ENCODE data around the gene PSMA7. TPM values are rescaled to one million over a fixed set of nuclear protein-coding genes. Genes with fewer than 3 reads are reported as not detected.

PSMA7 gene
- total and polyA plus RNA-seq, 11 donors: 172 to 472 (median 233) TPM

DNA sequence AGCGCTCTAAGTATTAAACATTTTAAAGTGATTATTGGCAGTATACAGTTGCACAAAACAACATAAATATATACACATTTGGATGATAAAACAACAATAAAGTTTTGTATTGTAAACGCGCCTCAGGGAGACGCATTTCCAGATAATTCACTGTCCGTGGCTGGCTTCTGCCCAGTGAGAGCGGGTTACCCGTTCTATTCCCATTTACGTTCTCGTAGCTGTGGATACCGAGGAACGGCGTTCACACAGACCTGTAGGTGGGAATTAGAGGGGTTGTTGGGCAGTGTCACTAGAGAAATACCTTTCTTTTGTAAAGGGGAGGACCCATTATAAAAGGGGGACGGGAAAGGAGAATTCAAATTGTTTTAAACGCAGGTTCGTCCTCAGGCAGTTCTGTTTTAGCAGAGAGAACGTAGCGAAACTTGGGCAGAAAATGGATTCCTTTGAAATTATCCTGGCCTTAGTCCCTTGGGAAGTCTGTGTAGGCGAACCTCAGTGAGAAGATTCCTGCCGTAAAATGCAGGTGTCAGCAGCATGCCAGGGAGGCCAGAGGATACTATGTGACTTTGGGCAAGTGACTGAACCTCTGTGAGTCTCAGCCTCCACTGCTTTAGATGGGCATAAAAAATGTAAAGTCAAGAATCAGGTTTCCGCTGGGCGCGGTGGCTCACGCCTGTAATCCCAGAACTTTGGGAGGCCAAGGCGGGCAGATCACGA, 40.4 kb upstream of the PSMA7 start:
- 30 to 32% (median 32%) methylated on average over 25 of the region's 25 CpGs for WGBS, 4 donors
- peak in 1 of 5 donors; percentile 11 for DNase-seq

DNA sequence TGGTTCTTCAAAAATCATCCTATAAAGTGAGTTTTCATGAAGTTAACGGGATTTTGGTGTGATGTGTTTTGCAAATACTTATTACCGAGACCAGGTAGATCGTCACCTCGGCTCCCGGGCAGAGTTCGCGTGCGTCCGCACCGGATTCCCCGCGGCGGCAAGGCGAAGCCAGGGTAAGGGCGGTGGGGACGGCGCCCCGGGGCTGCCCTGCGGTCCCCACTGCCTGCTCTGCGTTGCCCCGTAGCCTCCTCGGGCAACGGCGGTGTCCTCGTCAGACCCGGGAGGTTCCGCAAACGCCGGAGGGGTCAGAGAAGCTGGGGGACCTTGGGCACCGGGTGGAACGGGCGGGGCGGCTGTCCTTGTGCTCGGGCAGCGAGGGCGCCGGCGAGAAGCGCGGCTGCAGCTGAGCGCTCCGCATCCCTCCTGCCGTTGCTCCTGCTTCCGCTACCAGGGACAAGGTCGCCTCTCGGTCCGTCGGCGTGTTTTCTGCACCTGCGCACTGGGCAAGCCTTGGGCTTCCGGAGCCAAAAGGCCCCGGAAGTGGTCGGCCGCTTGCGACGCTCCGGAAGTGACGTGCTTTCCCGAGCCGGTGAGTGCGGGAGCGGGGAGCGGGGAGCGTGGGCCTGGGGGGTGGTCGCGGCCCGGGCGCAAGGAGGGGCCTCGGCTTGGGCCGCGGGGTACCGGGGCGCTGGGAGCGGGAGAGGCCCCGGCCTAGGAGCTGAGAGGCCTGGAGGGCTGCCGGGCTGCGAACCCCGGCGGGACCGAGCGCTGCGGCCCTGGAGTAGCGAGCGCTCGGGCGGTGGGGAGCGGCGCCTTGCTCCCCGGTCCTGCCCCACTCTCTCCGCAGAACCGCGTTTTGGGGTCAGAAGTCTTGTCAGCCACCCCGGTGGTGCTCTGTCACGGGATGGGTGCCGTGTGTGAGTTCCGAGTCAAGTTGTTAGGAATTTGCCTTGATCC, 39.6 kb upstream of the PSMA7 start, which contains the start of gene MTG2:
MTG2 (plus strand) TSS at position 560 of the 957 bp plus-strand sequence. CDS start 10,393 bp downstream, outside the sequence.
- peak within 1 kb of the TSS; percentile 78 to 99 (median 93) for H3K27ac ChIP-seq
- no peaks in the 10 kb centered on the region for H3K9me3 ChIP-seq
- TF ChIP-seq POLR2A (IDR thresholded peaks at IDR 0.05): peak in 1 of 2 donors; percentile 93
- TF ChIP-seq, protein P1, sequence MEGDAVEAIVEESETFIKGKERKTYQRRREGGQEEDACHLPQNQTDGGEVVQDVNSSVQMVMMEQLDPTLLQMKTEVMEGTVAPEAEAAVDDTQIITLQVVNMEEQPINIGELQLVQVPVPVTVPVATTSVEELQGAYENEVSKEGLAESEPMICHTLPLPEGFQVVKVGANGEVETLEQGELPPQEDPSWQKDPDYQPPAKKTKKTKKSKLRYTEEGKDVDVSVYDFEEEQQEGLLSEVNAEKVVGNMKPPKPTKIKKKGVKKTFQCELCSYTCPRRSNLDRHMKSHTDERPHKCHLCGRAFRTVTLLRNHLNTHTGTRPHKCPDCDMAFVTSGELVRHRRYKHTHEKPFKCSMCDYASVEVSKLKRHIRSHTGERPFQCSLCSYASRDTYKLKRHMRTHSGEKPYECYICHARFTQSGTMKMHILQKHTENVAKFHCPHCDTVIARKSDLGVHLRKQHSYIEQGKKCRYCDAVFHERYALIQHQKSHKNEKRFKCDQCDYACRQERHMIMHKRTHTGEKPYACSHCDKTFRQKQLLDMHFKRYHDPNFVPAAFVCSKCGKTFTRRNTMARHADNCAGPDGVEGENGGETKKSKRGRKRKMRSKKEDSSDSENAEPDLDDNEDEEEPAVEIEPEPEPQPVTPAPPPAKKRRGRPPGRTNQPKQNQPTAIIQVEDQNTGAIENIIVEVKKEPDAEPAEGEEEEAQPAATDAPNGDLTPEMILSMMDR (IDR thresholded peaks at IDR 0.05): peak in 3 of 12 donors; percentile 4 to 14 (median 7)
- H3K27me3 ChIP-seq: no peaks in the 10 kb centered on the region
- peak within 1 kb of the TSS; percentile 77 to 99 (median 96) for H3K4me3 ChIP-seq
- WGBS, 4 donors: 0 to 1% (median 0%) methylated on average over 51 to 96 of the region's 96 CpGs
- DNase-seq (peak; percentile 95 to 98 (median 97)), ATAC-seq (peak; percentile 94 to 98 (median 98))
- H3K36me3 ChIP-seq: peaks cover 0 to 24% (median 15%) of the 10 kb centered on the region in 9 donors
- intact Hi-C loops (cut with DNase I): loop anchor here in 5 of 10 donors (5.0 to 10.0 kb wide), 5 partner anchors 35 to 202 kb away; partner anchors contain the start of genes OSBPL2 (in 3 of the 5) and RPS21 (in 2 of the 5)
- peaks cover 8 to 34% (median 27%) of the 10 kb centered on the region in 12 donors for H3K4me1 ChIP-seq

More for the DNA sequence above, 40.4 kb upstream of the PSMA7 start:
- H3K9me3 ChIP-seq: no peaks in the 10 kb centered on the region
- no peak for ATAC-seq
- H3K27me3 ChIP-seq: no peaks in the 10 kb centered on the region
- H3K27ac ChIP-seq: peak overlapping the region; percentile 78 to 99 (median 93)
- peaks cover 0 to 24% (median 16%) of the 10 kb centered on the region in 9 donors for H3K36me3 ChIP-seq
- H3K4me3 ChIP-seq: peak overlapping the region; percentile 77 to 99 (median 96)
- peaks cover 8 to 36% (median 28%) of the 10 kb centered on the region in 12 donors for H3K4me1 ChIP-seq
- TF ChIP-seq, protein P1 (IDR thresholded peaks at IDR 0.05): no peak
- TF ChIP-seq POLR2A (IDR thresholded peaks at IDR 0.05): no peak
- intact Hi-C loops (cut with DNase I): loop anchor here in 5 of 10 donors (5.0 to 10.0 kb wide), 5 partner anchors 36 to 201 kb away; partner anchors contain the start of genes OSBPL2 (in 3 of the 5) and RPS21 (in 2 of the 5)

DNA sequence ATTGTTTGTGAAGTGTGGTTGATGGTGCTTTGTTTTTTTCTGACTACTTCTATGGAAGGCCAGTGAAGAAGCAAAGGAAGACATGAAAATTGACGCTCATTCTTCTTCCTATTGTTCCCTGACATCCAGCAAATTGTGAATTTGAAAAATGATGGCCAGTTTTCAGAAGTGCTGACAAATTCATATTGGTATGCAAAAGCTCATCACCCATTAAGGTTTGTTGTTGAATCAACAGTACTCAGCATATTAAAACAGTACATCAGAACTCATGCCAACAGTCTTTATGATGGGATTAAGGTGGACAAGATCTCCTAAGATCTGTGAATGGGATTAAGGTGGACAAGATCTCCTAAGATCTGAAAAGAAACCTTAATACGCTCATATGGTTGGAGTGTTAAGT, 38.6 kb upstream of the PSMA7 start:
- 89 to 97% (median 91%) methylated on average over 2 of the region's 2 CpGs for WGBS, 4 donors
- Histone ChIP-seq H3K36me3 (peaks cover 0 to 30% (median 15%) of the 10 kb centered on the region in 9 donors), H3K9me3 (no peaks in the 10 kb centered on the region), H3K4me3 (peak overlapping the region in 10 of 12 donors; percentile 77 to 99 (median 95)), H3K27ac (peak overlapping the region in 7 of 12 donors; percentile 84 to 99 (median 96)), H3K4me1 (peaks cover 4 to 25% (median 18%) of the 10 kb centered on the region in 12 donors), H3K27me3 (no peaks in the 10 kb centered on the region)
- intact Hi-C loops (cut with DNase I): loop anchor here in 5 of 10 donors (5.0 to 10.0 kb wide), 5 partner anchors 35 to 203 kb away; partner anchors contain the start of genes OSBPL2 (in 3 of the 5) and RPS21 (in 2 of the 5)
- TF ChIP-seq POLR2A (IDR thresholded peaks at IDR 0.05): no peak
- TF ChIP-seq, protein P1 (IDR thresholded peaks at IDR 0.05): no peak
- ATAC-seq: no peak
- no peak for DNase-seq
